Measurements from ENCODE around the gene WDR6. TPM values are rescaled to one million over a fixed set of nuclear protein-coding genes. Genes with fewer than 3 reads are reported as not detected.

The WDR6 gene
- total and polyA plus RNA-seq, 9 of the 15 experiments (the other 6 are each of a cell fraction or from before 2014, with no cell fraction given), result 8.9 to 90.6 (median 44.7) TPM

DNA sequence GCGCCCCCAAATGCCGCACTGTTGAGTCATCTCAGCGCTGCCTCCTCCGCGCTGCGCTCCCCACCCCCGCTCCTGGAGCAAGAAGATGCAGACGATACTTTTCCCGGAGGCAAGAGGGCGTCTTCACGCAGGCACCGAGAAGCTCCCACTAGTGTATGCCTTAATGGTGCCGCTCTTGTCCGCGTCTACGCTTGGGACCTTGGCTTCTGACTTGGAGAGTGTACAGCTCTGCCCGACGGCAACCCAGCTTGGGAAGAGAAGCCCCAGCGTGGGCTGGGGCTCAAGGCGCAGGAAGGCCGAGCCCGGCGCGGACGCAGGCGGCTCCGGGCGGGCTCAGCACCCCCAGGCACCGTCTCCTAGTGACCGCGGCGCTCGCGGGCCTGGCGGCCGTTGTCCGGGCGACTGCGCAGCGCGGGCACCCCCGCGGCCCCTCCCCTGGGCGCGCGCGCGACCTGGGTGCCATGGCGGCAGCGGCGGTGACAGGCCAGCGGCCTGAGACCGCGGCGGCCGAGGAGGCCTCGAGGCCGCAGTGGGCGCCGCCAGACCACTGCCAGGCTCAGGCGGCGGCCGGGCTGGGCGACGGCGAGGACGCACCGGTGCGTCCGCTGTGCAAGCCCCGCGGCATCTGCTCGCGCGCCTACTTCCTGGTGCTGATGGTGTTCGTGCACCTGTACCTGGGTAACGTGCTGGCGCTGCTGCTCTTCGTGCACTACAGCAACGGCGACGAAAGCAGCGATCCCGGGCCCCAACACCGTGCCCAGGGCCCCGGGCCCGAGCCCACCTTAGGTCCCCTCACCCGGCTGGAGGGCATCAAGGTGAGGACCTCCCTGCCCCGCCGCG, 17.2 kb upstream of the WDR6 start, which contains the start of gene P4HTM (continued):
- TF ChIP-seq, protein P1, sequence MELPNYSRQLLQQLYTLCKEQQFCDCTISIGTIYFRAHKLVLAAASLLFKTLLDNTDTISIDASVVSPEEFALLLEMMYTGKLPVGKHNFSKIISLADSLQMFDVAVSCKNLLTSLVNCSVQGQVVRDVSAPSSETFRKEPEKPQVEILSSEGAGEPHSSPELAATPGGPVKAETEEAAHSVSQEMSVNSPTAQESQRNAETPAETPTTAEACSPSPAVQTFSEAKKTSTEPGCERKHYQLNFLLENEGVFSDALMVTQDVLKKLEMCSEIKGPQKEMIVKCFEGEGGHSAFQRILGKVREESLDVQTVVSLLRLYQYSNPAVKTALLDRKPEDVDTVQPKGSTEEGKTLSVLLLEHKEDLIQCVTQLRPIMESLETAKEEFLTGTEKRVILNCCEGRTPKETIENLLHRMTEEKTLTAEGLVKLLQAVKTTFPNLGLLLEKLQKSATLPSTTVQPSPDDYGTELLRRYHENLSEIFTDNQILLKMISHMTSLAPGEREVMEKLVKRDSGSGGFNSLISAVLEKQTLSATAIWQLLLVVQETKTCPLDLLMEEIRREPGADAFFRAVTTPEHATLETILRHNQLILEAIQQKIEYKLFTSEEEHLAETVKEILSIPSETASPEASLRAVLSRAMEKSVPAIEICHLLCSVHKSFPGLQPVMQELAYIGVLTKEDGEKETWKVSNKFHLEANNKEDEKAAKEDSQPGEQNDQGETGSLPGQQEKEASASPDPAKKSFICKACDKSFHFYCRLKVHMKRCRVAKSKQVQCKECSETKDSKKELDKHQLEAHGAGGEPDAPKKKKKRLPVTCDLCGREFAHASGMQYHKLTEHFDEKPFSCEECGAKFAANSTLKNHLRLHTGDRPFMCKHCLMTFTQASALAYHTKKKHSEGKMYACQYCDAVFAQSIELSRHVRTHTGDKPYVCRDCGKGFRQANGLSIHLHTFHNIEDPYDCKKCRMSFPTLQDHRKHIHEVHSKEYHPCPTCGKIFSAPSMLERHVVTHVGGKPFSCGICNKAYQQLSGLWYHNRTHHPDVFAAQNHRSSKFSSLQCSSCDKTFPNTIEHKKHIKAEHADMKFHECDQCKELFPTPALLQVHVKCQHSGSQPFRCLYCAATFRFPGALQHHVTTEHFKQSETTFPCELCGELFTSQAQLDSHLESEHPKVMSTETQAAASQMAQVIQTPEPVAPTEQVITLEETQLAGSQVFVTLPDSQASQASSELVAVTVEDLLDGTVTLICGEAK (IDR thresholded peaks at IDR 0.05), result no peak
- TF ChIP-seq, protein P1 (CRISPR knock-in tag; IDR thresholded peaks at IDR 0.05), result no peak
- TF ChIP-seq HMG20A (CRISPR knock-in tag; conservative IDR thresholded peaks at IDR 0.05), result no peak
- TF ChIP-seq CBFB (CRISPR knock-in tag; IDR thresholded peaks at IDR 0.05), result no peak
- TF ChIP-seq ZFPM2 (CRISPR knock-in tag; IDR thresholded peaks at IDR 0.05), result no peak
- TF ChIP-seq PHF21A (IDR thresholded peaks at IDR 0.05; ENCODE audit: borderline replicate concordance, low read depth), result no peak
- TF ChIP-seq, protein P2, sequence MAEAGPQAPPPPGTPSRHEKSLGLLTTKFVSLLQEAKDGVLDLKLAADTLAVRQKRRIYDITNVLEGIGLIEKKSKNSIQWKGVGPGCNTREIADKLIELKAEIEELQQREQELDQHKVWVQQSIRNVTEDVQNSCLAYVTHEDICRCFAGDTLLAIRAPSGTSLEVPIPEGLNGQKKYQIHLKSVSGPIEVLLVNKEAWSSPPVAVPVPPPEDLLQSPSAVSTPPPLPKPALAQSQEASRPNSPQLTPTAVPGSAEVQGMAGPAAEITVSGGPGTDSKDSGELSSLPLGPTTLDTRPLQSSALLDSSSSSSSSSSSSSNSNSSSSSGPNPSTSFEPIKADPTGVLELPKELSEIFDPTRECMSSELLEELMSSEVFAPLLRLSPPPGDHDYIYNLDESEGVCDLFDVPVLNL (CRISPR knock-in tag; IDR thresholded peaks at IDR 0.05; ENCODE audit: low read depth), result no peak
- TF ChIP-seq ZNF124 (CRISPR knock-in tag; IDR thresholded peaks at IDR 0.05), result no peak
- TF ChIP-seq POLR3G (IDR thresholded peaks at IDR 0.05; ENCODE audit: extremely low read depth, insufficient read length, insufficient replicate concordance), result no peak
- no peak for TF ChIP-seq ZNF146 (CRISPR knock-in tag; IDR thresholded peaks at IDR 0.05; ENCODE audit: unreplicated experiment)
- TF ChIP-seq, protein P3, sequence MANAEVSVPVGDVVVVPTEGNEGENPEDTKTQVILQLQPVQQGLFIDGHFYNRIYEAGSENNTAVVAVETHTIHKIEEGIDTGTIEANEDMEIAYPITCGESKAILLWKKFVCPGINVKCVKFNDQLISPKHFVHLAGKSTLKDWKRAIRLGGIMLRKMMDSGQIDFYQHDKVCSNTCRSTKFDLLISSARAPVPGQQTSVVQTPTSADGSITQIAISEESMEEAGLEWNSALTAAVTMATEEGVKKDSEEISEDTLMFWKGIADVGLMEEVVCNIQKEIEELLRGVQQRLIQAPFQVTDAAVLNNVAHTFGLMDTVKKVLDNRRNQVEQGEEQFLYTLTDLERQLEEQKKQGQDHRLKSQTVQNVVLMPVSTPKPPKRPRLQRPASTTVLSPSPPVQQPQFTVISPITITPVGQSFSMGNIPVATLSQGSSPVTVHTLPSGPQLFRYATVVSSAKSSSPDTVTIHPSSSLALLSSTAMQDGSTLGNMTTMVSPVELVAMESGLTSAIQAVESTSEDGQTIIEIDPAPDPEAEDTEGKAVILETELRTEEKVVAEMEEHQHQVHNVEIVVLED (CRISPR knock-in tag; IDR thresholded peaks at IDR 0.05), result no peak
- TF ChIP-seq, protein P4, sequence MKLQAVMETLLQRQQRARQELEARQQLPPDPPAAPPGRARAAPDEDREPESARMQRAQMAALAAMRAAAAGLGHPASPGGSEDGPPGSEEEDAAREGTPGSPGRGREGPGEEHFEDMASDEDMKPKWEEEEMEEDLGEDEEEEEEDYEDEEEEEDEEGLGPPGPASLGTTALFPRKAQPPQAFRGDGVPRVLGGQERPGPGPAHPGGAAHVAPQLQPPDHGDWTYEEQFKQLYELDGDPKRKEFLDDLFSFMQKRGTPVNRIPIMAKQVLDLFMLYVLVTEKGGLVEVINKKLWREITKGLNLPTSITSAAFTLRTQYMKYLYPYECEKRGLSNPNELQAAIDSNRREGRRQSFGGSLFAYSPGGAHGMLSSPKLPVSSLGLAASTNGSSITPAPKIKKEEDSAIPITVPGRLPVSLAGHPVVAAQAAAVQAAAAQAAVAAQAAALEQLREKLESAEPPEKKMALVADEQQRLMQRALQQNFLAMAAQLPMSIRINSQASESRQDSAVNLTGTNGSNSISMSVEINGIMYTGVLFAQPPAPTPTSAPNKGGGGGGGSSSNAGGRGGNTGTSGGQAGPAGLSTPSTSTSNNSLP (IDR thresholded peaks at IDR 0.05; ENCODE audit: borderline replicate concordance, low read depth, low read length), result no peak
- TF ChIP-seq ZFP36 (IDR thresholded peaks at IDR 0.05; ENCODE audit: low read depth, low read length, partially characterized antibody), result peak; percentile 40
